ENCODE measurements around the gene ARHGAP9.
A peak's percentile ranks its signal among the peaks of the same experiment; 100 is the strongest.

Gene ARHGAP9

DNA sequence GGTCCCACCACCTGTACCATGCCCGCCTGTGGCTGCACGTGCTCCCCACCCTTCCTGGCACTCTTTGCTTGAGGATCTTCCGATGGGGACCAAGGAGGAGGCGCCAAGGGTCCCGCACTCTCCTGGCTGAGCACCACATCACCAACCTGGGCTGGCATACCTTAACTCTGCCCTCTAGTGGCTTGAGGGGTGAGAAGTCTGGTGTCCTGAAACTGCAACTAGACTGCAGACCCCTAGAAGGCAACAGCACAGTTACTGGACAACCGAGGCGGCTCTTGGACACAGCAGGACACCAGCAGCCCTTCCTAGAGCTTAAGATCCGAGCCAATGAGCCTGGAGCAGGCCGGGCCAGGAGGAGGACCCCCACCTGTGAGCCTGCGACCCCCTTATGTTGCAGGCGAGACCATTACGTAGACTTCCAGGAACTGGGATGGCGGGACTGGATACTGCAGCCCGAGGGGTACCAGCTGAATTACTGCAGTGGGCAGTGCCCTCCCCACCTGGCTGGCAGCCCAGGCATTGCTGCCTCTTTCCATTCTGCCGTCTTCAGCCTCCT, 23.4 kb downstream of the ARHGAP9 start (continued):
- TF ChIP-seq, protein P1, sequence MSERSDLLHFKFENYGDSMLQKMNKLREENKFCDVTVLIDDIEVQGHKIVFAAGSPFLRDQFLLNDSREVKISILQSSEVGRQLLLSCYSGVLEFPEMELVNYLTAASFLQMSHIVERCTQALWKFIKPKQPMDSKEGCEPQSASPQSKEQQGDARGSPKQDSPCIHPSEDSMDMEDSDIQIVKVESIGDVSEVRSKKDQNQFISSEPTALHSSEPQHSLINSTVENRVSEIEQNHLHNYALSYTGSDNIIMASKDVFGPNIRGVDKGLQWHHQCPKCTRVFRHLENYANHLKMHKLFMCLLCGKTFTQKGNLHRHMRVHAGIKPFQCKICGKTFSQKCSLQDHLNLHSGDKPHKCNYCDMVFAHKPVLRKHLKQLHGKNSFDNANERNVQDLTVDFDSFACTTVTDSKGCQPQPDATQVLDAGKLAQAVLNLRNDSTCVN (tag by site-specific recombination; optimal IDR thresholded peaks at IDR 0.05) = no peak
- TF ChIP-seq ZNF837 (tag by site-specific recombination; IDR thresholded peaks at IDR 0.05) (no peak), HOXD13 (CRISPR knock-in tag; IDR thresholded peaks at IDR 0.05; ENCODE audit: borderline replicate concordance) (no peak), ZNF658 (tag by site-specific recombination; IDR thresholded peaks at IDR 0.05) (no peak), KLF9 (tag by site-specific recombination; IDR thresholded peaks at IDR 0.05; ENCODE audit: low read depth) (no peak; the same call in 1 of the 2 replicates), EGR2 (tag by site-specific recombination; IDR thresholded peaks at IDR 0.05; ENCODE audit: low read depth) (no peak), ZNF341 (tag by site-specific recombination; IDR thresholded peaks at IDR 0.05; ENCODE audit: low read depth) (no peak), HOXA7 (CRISPR knock-in tag; IDR thresholded peaks at IDR 0.05; ENCODE audit: borderline replicate concordance) (no peak), GLI4 (tag by site-specific recombination; IDR thresholded peaks at IDR 0.05) (no peak), GLIS2 (tag by site-specific recombination; IDR thresholded peaks at IDR 0.05) (no peak; the same call in 1 of the 2 replicates), ZNF174 (tag by site-specific recombination; IDR thresholded peaks at IDR 0.05) (no peak), KLF10 (tag by site-specific recombination; IDR thresholded peaks at IDR 0.05) (no peak), ZBTB48 (tag by site-specific recombination; IDR thresholded peaks at IDR 0.05) (peak; percentile 92), ZFP69B (tag by site-specific recombination; IDR thresholded peaks at IDR 0.05) (peak; percentile 38), ZNF138 (tag by site-specific recombination; IDR thresholded peaks at IDR 0.05; ENCODE audit: borderline replicate concordance) (no peak), GLIS1 (tag by site-specific recombination; IDR thresholded peaks at IDR 0.05) (no peak), ZNF596 (tag by site-specific recombination; IDR thresholded peaks at IDR 0.05) (no peak), ZNF792 (tag by site-specific recombination; IDR thresholded peaks at IDR 0.05) (no peak), ZIC2 (tag by site-specific recombination; IDR thresholded peaks at IDR 0.05) (peak; percentile 77), ZNF416 (tag by site-specific recombination; IDR thresholded peaks at IDR 0.05) (no peak), TRIM28 (IDR thresholded peaks at IDR 0.05; ENCODE audit: borderline replicate concordance, low read length) (peak; percentile 60; the same call in 1 of the 2 replicates), SALL2 (tag by site-specific recombination; IDR thresholded peaks at IDR 0.05; ENCODE audit: borderline replicate concordance) (no peak), FEZF1 (tag by site-specific recombination; IDR thresholded peaks at IDR 0.05) (no peak), REPIN1 (tag by site-specific recombination; IDR thresholded peaks at IDR 0.05; ENCODE audit: low read depth) (no peak)
- TF ChIP-seq, protein P2, sequence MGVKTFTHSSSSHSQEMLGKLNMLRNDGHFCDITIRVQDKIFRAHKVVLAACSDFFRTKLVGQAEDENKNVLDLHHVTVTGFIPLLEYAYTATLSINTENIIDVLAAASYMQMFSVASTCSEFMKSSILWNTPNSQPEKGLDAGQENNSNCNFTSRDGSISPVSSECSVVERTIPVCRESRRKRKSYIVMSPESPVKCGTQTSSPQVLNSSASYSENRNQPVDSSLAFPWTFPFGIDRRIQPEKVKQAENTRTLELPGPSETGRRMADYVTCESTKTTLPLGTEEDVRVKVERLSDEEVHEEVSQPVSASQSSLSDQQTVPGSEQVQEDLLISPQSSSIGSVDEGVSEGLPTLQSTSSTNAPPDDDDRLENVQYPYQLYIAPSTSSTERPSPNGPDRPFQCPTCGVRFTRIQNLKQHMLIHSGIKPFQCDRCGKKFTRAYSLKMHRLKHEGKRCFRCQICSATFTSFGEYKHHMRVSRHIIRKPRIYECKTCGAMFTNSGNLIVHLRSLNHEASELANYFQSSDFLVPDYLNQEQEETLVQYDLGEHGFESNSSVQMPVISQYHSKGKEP (tag by site-specific recombination; IDR thresholded peaks at IDR 0.05) = no peak
- TF ChIP-seq, protein P3, sequence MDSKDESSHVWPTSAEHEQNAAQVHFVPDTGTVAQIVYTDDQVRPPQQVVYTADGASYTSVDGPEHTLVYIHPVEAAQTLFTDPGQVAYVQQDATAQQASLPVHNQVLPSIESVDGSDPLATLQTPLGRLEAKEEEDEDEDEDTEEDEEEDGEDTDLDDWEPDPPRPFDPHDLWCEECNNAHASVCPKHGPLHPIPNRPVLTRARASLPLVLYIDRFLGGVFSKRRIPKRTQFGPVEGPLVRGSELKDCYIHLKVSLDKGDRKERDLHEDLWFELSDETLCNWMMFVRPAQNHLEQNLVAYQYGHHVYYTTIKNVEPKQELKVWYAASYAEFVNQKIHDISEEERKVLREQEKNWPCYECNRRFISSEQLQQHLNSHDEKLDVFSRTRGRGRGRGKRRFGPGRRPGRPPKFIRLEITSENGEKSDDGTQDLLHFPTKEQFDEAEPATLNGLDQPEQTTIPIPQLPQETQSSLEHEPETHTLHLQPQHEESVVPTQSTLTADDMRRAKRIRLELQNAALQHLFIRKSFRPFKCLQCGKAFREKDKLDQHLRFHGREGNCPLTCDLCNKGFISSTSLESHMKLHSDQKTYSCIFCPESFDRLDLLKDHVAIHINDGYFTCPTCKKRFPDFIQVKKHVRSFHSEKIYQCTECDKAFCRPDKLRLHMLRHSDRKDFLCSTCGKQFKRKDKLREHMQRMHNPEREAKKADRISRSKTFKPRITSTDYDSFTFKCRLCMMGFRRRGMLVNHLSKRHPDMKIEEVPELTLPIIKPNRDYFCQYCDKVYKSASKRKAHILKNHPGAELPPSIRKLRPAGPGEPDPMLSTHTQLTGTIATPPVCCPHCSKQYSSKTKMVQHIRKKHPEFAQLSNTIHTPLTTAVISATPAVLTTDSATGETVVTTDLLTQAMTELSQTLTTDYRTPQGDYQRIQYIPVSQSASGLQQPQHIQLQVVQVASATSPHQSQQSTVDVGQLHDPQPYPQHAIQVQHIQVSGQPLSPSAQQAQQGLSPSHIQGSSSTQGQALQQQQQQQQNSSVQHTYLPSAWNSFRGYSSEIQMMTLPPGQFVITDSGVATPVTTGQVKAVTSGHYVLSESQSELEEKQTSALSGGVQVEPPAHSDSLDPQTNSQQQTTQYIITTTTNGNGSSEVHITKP (tag by site-specific recombination; IDR thresholded peaks at IDR 0.05) = peak; percentile 48
- TF ChIP-seq, protein P4, sequence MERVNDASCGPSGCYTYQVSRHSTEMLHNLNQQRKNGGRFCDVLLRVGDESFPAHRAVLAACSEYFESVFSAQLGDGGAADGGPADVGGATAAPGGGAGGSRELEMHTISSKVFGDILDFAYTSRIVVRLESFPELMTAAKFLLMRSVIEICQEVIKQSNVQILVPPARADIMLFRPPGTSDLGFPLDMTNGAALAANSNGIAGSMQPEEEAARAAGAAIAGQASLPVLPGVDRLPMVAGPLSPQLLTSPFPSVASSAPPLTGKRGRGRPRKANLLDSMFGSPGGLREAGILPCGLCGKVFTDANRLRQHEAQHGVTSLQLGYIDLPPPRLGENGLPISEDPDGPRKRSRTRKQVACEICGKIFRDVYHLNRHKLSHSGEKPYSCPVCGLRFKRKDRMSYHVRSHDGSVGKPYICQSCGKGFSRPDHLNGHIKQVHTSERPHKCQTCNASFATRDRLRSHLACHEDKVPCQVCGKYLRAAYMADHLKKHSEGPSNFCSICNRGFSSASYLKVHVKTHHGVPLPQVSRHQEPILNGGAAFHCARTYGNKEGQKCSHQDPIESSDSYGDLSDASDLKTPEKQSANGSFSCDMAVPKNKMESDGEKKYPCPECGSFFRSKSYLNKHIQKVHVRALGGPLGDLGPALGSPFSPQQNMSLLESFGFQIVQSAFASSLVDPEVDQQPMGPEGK (tag by site-specific recombination; IDR thresholded peaks at IDR 0.05) = no peak; the same call in 1 of the 2 replicates
- TF ChIP-seq, protein P5, sequence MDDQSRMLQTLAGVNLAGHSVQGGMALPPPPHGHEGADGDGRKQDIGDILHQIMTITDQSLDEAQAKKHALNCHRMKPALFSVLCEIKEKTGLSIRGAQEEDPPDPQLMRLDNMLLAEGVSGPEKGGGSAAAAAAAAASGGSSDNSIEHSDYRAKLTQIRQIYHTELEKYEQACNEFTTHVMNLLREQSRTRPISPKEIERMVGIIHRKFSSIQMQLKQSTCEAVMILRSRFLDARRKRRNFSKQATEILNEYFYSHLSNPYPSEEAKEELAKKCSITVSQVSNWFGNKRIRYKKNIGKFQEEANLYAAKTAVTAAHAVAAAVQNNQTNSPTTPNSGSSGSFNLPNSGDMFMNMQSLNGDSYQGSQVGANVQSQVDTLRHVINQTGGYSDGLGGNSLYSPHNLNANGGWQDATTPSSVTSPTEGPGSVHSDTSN (CRISPR knock-in tag; IDR thresholded peaks at IDR 0.05) = no peak
- TF ChIP-seq, protein P6, sequence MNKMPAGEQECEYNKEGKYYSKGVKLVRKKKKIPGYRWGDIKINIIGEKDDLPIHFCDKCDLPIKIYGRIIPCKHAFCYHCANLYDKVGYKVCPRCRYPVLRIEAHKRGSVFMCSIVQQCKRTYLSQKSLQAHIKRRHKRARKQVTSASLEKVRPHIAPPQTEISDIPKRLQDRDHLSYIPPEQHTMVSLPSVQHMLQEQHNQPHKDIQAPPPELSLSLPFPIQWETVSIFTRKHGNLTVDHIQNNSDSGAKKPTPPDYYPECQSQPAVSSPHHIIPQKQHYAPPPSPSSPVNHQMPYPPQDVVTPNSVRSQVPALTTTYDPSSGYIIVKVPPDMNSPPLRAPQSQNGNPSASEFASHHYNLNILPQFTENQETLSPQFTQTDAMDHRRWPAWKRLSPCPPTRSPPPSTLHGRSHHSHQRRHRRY (tag by site-specific recombination; IDR thresholded peaks at IDR 0.05) = 0 out of 2 replicates have a peak, but pooled peaks have one; percentile 49
- TF ChIP-seq, protein P7, sequence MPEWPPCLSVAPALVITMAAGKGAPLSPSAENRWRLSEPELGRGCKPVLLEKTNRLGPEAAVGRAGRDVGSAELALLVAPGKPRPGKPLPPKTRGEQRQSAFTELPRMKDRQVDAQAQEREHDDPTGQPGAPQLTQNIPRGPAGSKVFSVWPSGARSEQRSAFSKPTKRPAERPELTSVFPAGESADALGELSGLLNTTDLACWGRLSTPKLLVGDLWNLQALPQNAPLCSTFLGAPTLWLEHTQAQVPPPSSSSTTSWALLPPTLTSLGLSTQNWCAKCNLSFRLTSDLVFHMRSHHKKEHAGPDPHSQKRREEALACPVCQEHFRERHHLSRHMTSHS (tag by site-specific recombination; IDR thresholded peaks at IDR 0.05) = no peak

All from HEK293 (cell line).